HG02763 (cell line): ENCODE measurements around the gene HS3ST6.
"Not testable (repeated sequence)": the region's sequence is repeated elsewhere in the genome, so short reads cannot be mapped to it uniquely, and the experiment has no call there.

Source experiments
- ATAC-seq: cut with Tn5 transposase; IDR thresholded peaks from one replicate; pipeline ENCODE4 v1.9.1; 2021; ENCODE audit warnings: mild to moderate bottlenecking, moderate library complexity; ENCODE audit not compliant: unreplicated experiment

Gene HS3ST6

GRCh38 chr16:1929578-1930337 lies 11.5 kb upstream of the HS3ST6 start:
- peak; percentile 90 for ATAC-seq

GRCh38 chr16:1929105-1929504 lies 10.9 kb upstream of the HS3ST6 start:
- ATAC-seq, result no peak

- ATAC-seq, result no peak
Measured at GRCh38 chr16:1926271-1926670, 8.1 kb upstream of the HS3ST6 start.

- no peak for ATAC-seq
Measured at GRCh38 chr16:1924095-1924494, 5.9 kb upstream of the HS3ST6 start.

GRCh38 chr16:1923299-1924034 lies 5.3 kb upstream of the HS3ST6 start:
- no peak for ATAC-seq

GRCh38 chr16:1922357-1922756 lies 4.1 kb upstream of the HS3ST6 start:
- no peak for ATAC-seq

GRCh38 chr16:1920727-1921171 lies 2.5 kb upstream of the HS3ST6 start:
- ATAC-seq, result no peak

GRCh38 chr16:1920122-1920521 lies 1.9 kb upstream of the HS3ST6 start:
- ATAC-seq, result not testable (repeated sequence)

GRCh38 chr16:1919327-1919998 lies 1.2 kb upstream of the HS3ST6 start:
- no peak for ATAC-seq

- no peak for ATAC-seq
Measured at GRCh38 chr16:1917665-1918350, 407 bp downstream of the HS3ST6 start.

GRCh38 chr16:1917056-1917664 lies 1.1 kb downstream of the HS3ST6 start:
- no peak for ATAC-seq

GRCh38 chr16:1916640-1916990 lies 1.6 kb downstream of the HS3ST6 start:
- ATAC-seq, result no peak

- no peak for ATAC-seq
Measured at GRCh38 chr16:1915732-1916639, 2.2 kb downstream of the HS3ST6 start.

GRCh38 chr16:1914988-1915387 lies 3.2 kb downstream of the HS3ST6 start:
- no peak for ATAC-seq

- ATAC-seq, result no peak
Measured at GRCh38 chr16:1914084-1914608, 4.1 kb downstream of the HS3ST6 start.

GRCh38 chr16:1913327-1914083 lies 4.7 kb downstream of the HS3ST6 start:
- ATAC-seq, result no peak

GRCh38 chr16:1912215-1912543 lies 6.0 kb downstream of the HS3ST6 start:
- ATAC-seq, result no peak

- ATAC-seq, result no peak
Measured at GRCh38 chr16:1911467-1912214, 6.6 kb downstream of the HS3ST6 start.
